ENCODE results near the gene TBX20. TPM values are rescaled to one million over a fixed set of nuclear protein-coding genes. Genes with fewer than 3 reads are reported as not detected.
"Not testable (repeated sequence)": the region's sequence is repeated elsewhere in the genome, so short reads cannot be mapped to it uniquely, and the experiment has no call there.

Gene TBX20
- total and polyA plus RNA-seq, 12 donors: 3.5 to 186 (median 111) TPM

DNA sequence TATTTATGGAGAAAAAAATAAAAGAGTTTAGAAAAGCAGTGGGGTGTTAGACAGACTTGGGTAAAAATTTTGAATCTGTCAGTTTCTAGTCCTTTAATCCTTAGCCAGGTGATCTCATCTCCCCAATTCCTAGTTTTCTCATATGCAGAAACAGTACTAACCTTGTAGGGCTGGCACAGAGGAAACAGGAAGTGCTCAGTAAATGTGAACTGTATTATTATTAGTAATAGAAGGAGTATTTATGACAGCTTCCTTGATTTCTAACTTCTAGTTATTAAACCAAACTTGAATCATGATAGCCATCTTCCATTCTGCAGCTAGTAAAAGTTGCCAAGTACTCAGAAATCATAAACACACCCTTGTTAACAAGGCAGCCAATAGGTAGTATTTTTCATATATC, 12.5 kb downstream of the TBX20 start:
- ATAC-seq: no peak
- Histone ChIP-seq H3K4me1 (peaks cover 0 to 72% (median 30%) of the 10 kb centered on the region in 9 donors), H3K27ac (peak overlapping the region in 3 of 10 donors; percentile 7 to 53 (median 42)), H3K27me3 (peaks cover 0 to 19% (median 0%) of the 10 kb centered on the region in 7 donors), H3K9me3 (no peaks in the 10 kb centered on the region), H3K36me3 (peaks cover 0 to 87% (median 8%) of the 10 kb centered on the region in 9 donors), H3K4me3 (no peak overlapping the region)
- intact Hi-C loops (cut with DNase I): no loop called here
- no peak for DNase-seq
- TF ChIP-seq, protein P1, sequence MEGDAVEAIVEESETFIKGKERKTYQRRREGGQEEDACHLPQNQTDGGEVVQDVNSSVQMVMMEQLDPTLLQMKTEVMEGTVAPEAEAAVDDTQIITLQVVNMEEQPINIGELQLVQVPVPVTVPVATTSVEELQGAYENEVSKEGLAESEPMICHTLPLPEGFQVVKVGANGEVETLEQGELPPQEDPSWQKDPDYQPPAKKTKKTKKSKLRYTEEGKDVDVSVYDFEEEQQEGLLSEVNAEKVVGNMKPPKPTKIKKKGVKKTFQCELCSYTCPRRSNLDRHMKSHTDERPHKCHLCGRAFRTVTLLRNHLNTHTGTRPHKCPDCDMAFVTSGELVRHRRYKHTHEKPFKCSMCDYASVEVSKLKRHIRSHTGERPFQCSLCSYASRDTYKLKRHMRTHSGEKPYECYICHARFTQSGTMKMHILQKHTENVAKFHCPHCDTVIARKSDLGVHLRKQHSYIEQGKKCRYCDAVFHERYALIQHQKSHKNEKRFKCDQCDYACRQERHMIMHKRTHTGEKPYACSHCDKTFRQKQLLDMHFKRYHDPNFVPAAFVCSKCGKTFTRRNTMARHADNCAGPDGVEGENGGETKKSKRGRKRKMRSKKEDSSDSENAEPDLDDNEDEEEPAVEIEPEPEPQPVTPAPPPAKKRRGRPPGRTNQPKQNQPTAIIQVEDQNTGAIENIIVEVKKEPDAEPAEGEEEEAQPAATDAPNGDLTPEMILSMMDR (IDR thresholded peaks at IDR 0.05): no peak

DNA sequence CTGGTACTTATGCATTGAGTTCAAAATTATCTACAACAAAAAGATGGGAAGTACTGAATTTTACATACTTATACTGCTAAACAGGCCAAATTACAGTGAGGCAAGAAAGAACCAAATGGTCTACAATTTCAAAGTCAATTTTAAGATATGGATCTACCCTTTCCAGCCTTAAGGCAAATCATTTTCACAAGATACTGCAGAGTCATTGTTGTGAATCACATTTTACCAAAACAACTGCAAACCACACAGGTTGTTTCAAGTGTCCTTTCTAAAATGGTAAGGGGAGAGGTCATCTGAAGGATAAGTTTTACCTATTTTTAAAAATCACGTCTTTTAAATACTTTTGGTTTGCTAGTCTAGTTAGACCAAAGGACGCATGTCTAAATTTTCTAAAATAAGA, 12.9 kb downstream of the TBX20 start:
- H3K27me3 ChIP-seq: peaks cover 0 to 15% (median 0%) of the 10 kb centered on the region in 7 donors
- DNase-seq; intact Hi-C loops (cut with DNase I); H3K9me3 ChIP-seq; ATAC-seq; H3K4me3 ChIP-seq: not testable (repeated sequence)
- 34 to 46% methylated on average over 2 of the region's 2 CpGs for WGBS, 2 donors
- H3K4me1 ChIP-seq: peaks cover 0 to 72% (median 29%) of the 10 kb centered on the region in 9 donors
- H3K36me3 ChIP-seq: peaks cover 0 to 83% (median 8%) of the 10 kb centered on the region in 9 donors
- H3K27ac ChIP-seq: peak overlapping the region in 2 of 10 donors; percentile 30 to 39

- H3K9me3 ChIP-seq; H3K4me3 ChIP-seq; intact Hi-C loops (cut with DNase I); ATAC-seq; DNase-seq; H3K27me3 ChIP-seq; H3K27ac ChIP-seq: not testable (repeated sequence)
- Histone ChIP-seq H3K4me1 (peaks cover 0 to 78% (median 21%) of the 10 kb centered on the region in 9 donors), H3K36me3 (peaks cover 0 to 72% (median 6%) of the 10 kb centered on the region in 9 donors)
- 39 to 47% methylated on average over 5 of the region's 5 CpGs for WGBS, 2 donors
Observed at GRCh38 chr7:35238456-35238855, 15.4 kb downstream of the TBX20 start.

GRCh38 chr7:35232994-35233393, 20.9 kb downstream of the TBX20 start:
- 52 to 60% methylated on average over 3 of the region's 3 CpGs for WGBS, 2 donors
- Histone ChIP-seq H3K27me3 (no peaks in the 10 kb centered on the region), H3K27ac (peak overlapping the region in 8 of 10 donors; percentile 14 to 81 (median 54)), H3K9me3 (no peaks in the 10 kb centered on the region), H3K36me3 (peaks cover 0 to 33% (median 0%) of the 10 kb centered on the region in 9 donors), H3K4me3 (peak overlapping the region in 4 of 10 donors; percentile 6 to 24 (median 18)), H3K4me1 (peaks cover 0 to 90% (median 29%) of the 10 kb centered on the region in 9 donors)
- DNase-seq (no peak), ATAC-seq (no peak)
- TF ChIP-seq, protein P1 (IDR thresholded peaks at IDR 0.05): no peak
- intact Hi-C loops (cut with DNase I): no loop called here

DNA sequence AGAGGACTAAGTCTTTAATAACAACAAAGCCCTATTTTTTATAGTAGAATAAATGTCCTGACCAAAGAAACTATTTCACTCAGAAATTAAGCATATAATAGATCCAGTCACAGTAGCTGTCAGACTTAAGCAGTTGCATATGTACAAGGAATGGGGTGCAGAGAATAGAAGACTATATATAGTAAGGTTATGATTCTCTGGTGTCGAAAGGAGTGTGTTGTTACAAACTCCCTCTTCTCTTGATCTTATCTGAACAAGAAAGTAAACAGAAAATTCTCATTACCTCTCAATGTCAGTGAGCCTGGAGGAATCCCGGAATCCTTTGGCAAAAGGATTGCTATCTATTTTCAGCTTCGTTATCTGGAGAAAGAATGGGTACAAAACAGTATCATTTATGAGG, 22.7 kb downstream of the TBX20 start:
- ATAC-seq: peak in 2 of 8 donors; percentile 46 to 57
- DNase-seq; intact Hi-C loops (cut with DNase I); H3K4me3 ChIP-seq; H3K9me3 ChIP-seq; H3K27me3 ChIP-seq: not testable (repeated sequence)
- Histone ChIP-seq H3K27ac (peak overlapping the region in 8 of 10 donors; percentile 11 to 81 (median 40)), H3K4me1 (peaks cover 0 to 93% (median 29%) of the 10 kb centered on the region in 9 donors), H3K36me3 (peaks cover 0 to 23% (median 0%) of the 10 kb centered on the region in 9 donors)
- WGBS, 2 donors: 30 to 31% methylated on average over 3 of the region's 3 CpGs

DNA sequence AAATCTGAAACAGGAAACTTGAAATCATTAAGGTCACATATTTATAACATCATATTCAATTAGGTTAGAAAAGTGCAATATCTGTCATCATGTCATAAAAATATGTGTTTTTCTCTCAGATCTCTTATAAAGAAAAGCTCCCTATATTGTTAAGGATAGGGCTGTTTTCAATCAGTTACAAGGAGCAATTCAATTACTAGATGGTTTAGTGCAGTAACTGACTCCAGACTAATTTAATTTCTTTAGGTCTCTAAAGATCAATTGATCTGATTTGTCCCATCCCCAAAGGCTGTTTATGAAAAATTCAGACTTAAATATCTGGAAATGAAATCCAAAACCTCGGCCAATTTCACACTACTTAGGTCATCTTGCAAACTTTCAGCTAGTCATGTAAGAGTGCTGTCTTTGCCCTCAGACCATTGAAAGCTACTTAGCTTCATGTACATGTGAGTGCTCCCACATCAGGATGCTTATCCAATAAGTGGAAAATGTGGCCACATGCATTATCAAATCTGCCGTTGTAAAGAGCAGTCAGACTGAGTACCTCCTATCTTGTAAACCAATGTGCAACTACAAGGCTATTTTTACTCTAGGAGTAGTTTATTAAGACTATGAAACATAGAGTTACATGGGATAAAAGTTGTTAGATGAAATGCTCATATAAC, 24.7 kb downstream of the TBX20 start:
- peaks cover 0 to 21% (median 0%) of the 10 kb centered on the region in 9 donors for H3K36me3 ChIP-seq
- H3K4me3 ChIP-seq; intact Hi-C loops (cut with DNase I); DNase-seq; H3K27me3 ChIP-seq; H3K9me3 ChIP-seq: not testable (repeated sequence)
- peak; percentile 21 to 76 (median 62) for ATAC-seq
- H3K4me1 ChIP-seq: peaks cover 0 to 84% (median 24%) of the 10 kb centered on the region in 9 donors
- 18 to 48% methylated on average over 2 of the region's 2 CpGs for WGBS, 2 donors
- peak overlapping the region in 8 of 10 donors; percentile 11 to 63 (median 31) for H3K27ac ChIP-seq

DNA sequence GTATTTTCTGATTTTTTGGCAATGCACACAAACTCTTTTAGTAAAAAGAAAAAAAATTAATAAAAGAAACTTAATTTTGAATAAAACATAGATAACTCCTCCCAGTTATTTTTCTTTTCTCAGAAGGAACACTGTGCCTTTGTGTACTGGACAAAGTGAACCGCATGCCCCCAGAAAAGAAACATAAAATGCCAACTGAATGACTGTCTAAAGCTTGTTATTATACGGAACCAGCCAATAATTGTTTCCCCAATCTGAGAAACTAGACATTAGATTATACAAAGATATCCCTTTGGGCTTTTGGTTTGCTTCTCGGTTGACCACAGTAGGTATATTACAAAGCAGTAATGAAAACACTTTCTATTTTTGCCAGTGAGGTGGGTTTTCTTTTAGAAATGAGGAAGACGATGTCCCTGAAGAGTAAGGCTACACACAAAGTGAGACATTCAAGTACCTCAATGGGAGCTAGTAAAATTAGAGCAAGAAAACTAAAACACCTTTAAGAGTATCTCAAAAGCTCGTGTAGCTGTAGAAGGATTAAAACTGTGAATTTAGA, 25.3 kb downstream of the TBX20 start:
- H3K4me3 ChIP-seq; ATAC-seq; intact Hi-C loops (cut with DNase I); DNase-seq; H3K9me3 ChIP-seq; H3K27me3 ChIP-seq: not testable (repeated sequence)
- Histone ChIP-seq H3K36me3 (peaks cover 0 to 23% (median 0%) of the 10 kb centered on the region in 9 donors), H3K27ac (peak overlapping the region in 8 of 10 donors; percentile 14 to 63 (median 32)), H3K4me1 (peaks cover 0 to 77% (median 22%) of the 10 kb centered on the region in 9 donors)
- WGBS, 2 donors: 34 to 44% methylated on average over 5 of the region's 5 CpGs

DNA sequence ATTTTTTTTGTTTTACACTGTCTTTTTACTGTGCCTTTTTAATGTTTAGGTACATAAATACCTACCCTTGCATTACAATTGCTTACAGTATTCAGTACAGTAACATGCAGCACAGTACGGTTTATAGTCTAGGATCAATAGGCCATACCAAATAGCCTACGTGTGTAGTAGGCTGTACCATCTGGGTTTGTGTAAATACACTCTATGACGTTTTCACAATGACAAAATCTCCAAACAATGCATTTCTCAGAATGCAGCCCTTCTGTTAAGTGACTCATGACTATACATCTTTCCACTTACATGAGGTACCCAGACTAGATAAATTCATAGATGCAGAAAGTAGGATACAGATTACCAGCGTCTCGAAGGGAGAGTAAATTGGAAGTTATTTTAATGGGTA, 26.5 kb downstream of the TBX20 start:
- 39 to 40% methylated on average over 5 of the region's 5 CpGs for WGBS, 2 donors
- peak in 2 of 8 donors; percentile 7 to 8 for ATAC-seq
- H3K4me3 ChIP-seq; H3K27me3 ChIP-seq; intact Hi-C loops (cut with DNase I); H3K9me3 ChIP-seq; DNase-seq: not testable (repeated sequence)
- H3K4me1 ChIP-seq: peaks cover 0 to 71% (median 20%) of the 10 kb centered on the region in 9 donors
- peak overlapping the region in 1 of 10 donors; percentile 3 for H3K27ac ChIP-seq
- H3K36me3 ChIP-seq: peaks cover 0 to 23% (median 0%) of the 10 kb centered on the region in 9 donors

- H3K4me1 ChIP-seq: peaks cover 0 to 58% (median 8%) of the 10 kb centered on the region in 9 donors
- WGBS, 2 donors: 50 to 51% methylated on average over 1 of the region's 1 CpG
- H3K9me3 ChIP-seq; intact Hi-C loops (cut with DNase I); DNase-seq; H3K4me3 ChIP-seq; H3K27me3 ChIP-seq: not testable (repeated sequence)
- peaks cover 0 to 13% (median 0%) of the 10 kb centered on the region in 9 donors for H3K36me3 ChIP-seq
- peak in 5 of 8 donors; percentile 13 to 47 (median 36) for ATAC-seq
- peak overlapping the region in 5 of 10 donors; percentile 27 to 67 (median 29) for H3K27ac ChIP-seq
Observed at GRCh38 chr7:35222445-35222844, 31.5 kb downstream of the TBX20 start.
